ENCODE results near the gene CCDC187.

GRCh38 chr9:136331556-136332481, 27.9 kb upstream of the CCDC187 start:
- TF ChIP-seq POLR2A (IDR thresholded peaks at IDR 0.05; ENCODE audit: low read depth, low read length) = no peak
- TF ChIP-seq TAF1 (IDR thresholded peaks at IDR 0.05; ENCODE audit: borderline replicate concordance, low read depth, low read length) = no peak

Data from GM12892 (cell line).